HG02852 (cell line): Measurements from ENCODE around the gene ABLIM2.

ENCODE experiments used
- ATAC-seq: cut with Tn5 transposase; IDR thresholded peaks from one replicate; pipeline ENCODE4 v1.9.1; 2021; ENCODE audit warnings: mild to moderate bottlenecking, moderate library complexity; ENCODE audit not compliant: unreplicated experiment

ABLIM2 gene

DNA sequence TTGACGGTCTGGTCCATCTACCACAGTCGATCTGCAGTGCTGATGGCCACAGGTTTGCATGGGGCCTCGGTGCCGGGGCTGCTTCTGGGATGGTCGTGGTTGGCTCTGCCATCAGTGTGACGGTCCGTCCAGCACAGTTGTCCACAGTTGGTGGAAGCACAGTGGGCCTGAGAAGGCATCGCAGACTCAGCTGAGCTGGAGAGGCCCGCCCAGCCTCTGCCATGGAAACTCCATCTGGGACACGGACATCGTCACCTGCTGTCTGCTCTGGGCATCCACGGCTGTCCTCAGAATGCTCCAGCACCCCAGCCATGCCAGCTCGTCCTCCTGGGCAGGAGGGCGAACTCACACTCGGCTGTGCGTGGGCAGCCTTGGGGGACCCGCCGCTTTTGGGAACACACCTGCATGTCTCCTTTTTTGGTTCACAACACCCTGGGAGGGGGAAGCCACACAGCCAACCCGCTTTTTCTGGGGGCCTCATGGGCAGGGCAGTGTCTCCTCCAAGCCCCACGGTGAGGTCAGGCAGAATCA lies 33.0 kb downstream of the ABLIM2 start:
- ATAC-seq = no peak

DNA sequence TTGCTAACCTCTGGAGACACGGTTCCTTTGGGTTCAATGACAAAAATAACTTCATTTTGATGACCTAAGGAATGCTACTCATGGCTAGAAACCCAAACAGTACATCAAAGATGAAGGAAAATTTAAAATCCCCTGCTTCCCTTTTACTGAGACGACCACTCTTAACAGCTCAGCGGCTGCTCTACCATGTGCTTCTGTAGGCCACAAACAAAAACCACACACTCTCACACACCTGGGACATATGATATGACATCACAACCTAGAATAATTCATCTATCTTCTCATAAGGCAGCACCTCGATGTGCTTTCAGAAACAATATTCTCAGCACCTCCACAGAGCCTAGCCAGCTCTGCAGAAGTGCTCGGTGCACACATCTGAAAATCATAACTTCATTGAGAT lies 34.7 kb downstream of the ABLIM2 start:
- no peak for ATAC-seq

GRCh38 chr4:8123389-8123788 lies 35.2 kb downstream of the ABLIM2 start:
- ATAC-seq = no peak

DNA sequence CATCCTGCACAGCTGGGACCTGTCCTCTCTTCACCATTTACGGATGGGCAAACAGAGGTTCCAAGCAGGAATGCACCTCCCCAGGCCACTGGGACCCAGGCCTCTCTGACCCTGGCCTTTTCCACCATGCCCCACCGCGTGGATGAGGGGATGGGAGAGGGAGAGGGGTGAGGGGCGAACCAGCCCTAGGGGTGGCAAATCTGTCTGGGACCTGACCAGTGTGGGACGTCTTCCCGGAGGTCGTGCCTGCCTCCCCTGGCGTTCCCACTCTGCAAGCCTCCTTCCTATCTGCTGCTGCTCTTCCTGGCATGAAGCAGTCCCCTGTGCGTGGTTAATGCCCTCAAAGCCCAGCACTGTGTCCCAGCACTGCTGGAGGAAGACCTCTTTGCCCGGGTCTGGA lies 35.9 kb downstream of the ABLIM2 start:
- ATAC-seq = no peak

GRCh38 chr4:8121292-8122015 lies 37.2 kb downstream of the ABLIM2 start:
- ATAC-seq = no peak

GRCh38 chr4:8120501-8120900 lies 38.1 kb downstream of the ABLIM2 start:
- ATAC-seq = no peak

DNA sequence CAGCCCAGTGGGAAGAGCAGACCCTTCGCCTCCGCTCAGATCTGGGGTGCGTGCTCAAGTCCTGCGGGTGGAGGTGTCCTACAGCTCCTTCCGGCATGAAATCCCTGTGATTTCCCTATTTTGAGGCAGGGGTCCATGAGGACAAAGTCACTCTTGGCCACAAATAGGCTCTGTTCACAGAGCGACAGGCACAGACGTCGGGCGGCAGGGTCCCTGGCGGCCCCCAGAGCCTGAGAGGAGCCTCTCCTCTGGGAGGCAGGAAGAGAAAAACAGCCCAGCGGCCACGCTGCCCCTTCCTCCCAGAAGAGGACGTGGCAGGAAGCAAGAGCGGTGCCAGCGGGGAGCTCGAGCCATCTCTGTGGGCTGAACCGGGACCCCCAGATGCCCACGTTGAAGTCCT lies 38.7 kb downstream of the ABLIM2 start:
- no peak for ATAC-seq

GRCh38 chr4:8118531-8118930 lies 40.1 kb downstream of the ABLIM2 start:
- no peak for ATAC-seq

- no peak for ATAC-seq
Measured at GRCh38 chr4:8118035-8118434, 40.6 kb downstream of the ABLIM2 start.

DNA sequence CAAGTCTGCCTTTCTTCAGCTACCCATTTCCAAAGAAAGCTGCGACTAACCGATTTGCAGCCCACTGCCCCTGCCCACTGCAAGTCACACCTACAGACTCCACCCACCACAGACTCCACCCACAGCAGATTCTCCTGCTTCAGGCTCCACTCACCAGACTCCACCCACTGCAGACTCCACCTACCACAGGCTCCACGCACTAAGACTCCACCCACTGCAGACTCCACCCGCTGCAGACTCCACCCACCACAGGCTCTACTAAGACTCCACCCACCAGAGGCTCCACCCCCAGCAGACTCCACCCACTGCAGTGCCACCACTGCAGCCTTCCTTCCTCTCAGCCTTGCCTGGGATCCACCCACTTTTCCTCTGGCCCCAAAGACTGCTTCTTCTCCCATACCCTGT lies 41.3 kb downstream of the ABLIM2 start:
- peak; percentile 61 for ATAC-seq

DNA sequence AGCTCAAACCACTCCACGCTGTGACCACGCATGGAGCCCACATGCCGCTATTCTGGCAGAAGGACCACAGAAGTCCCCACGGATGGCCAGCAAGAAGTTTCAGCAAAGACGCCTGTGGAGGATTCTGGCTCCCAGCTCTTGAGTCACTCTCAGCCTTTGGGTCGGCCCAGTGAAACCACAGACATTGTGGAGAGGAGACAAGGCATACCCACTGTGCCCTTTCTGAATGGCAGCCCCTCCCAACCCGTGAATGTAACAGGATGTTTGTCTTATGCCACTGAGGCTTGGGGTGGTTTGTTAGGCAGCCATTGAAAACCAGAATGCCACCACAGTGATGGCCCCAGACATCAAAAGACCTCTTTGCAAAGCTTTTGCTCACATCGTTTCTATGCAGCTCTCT lies 42.7 kb downstream of the ABLIM2 start:
- ATAC-seq = no peak

DNA sequence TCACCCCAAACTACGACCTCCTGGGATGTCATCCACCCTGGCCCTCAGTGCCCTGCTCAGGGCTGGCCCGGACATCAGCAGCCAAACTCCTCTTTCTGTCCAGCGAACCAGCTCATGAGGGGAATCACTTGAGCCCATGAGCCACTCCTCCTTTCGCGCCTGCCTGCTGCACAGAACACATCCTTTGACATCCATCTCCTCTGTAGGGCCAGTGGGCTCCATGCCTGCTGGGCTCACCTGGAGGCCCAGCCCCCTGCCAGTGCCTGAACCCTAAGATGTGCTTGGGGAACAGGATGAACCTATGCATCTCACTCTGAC lies 43.5 kb downstream of the ABLIM2 start:
- no peak for ATAC-seq

GRCh38 chr4:8114456-8115202 lies 44.0 kb downstream of the ABLIM2 start:
- no peak for ATAC-seq

DNA sequence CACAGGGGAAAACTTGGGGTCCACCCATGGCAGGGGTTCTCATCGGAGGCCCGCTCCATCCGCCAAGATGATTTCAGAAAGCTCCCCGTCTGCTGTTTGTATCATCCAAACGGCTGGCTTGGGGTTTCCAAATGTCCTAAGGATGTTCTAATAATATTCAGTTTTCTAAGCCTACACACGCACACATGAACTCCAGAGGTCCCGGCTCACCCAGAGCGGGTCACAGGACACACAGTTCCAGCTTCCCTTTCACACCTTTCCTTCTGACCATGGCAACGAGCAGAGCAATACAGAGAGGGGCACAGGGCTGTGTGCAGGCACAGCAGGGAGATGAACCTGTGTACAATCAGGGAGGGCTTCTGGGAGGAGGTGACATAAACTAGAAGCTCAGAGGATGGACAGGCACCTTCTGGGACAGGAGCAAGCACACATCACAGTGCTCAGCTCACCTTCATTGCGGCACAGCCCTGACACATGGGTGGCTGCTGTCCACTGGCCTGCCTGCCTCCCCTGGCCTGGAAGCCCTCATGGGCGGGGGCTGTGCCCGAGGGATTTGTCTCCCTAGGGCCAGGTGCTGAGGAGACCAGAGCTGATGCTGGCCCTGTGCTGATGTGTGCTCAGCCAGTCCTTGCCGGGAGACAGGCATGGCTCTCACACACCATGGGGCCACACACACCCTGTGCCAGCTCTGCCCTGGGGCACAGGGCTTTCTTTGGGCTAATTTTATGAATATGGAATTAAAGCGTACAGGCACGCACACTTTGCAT lies 44.8 kb downstream of the ABLIM2 start:
- no peak for ATAC-seq

GRCh38 chr4:8112672-8113071 lies 45.9 kb downstream of the ABLIM2 start:
- ATAC-seq = no peak

GRCh38 chr4:8112036-8112576 lies 46.5 kb downstream of the ABLIM2 start:
- ATAC-seq = no peak

- no peak for ATAC-seq
Measured at GRCh38 chr4:8110071-8110986, 48.3 kb downstream of the ABLIM2 start.

GRCh38 chr4:8109406-8110065 lies 49.1 kb downstream of the ABLIM2 start:
- no peak for ATAC-seq

GRCh38 chr4:8108991-8109390 lies 49.6 kb downstream of the ABLIM2 start:
- ATAC-seq = no peak

- ATAC-seq = no peak
Measured at GRCh38 chr4:8108261-8108660, 50.4 kb downstream of the ABLIM2 start.
